AG09309 (cell line): Measurements from ENCODE around the gene CRADD.

ENCODE experiments used
- DNase-seq: peaks from one replicate; pipeline ENCODE4 v3.0.0-alpha.2; 2010; ENCODE audit warnings: low read depth
- H3K4me3 ChIP-seq: 2 replicates; pipeline ENCODE4 v1.5.1; 2011; ENCODE audit warnings: mild to moderate bottlenecking, low read depth, low read length, moderate library complexity; ENCODE audit not compliant: control insufficient read depth
- TF ChIP-seq, protein P1 (sequence below): IDR thresholded peaks from 2 replicates; pipeline ENCODE4 v1.5.1; 2011; ENCODE audit warnings: mild to moderate bottlenecking, low read depth, low read length, inconsistent platforms; ENCODE audit not compliant: insufficient read depth, control insufficient read depth; ENCODE audit errors: missing control alignments

CRADD gene

DNA sequence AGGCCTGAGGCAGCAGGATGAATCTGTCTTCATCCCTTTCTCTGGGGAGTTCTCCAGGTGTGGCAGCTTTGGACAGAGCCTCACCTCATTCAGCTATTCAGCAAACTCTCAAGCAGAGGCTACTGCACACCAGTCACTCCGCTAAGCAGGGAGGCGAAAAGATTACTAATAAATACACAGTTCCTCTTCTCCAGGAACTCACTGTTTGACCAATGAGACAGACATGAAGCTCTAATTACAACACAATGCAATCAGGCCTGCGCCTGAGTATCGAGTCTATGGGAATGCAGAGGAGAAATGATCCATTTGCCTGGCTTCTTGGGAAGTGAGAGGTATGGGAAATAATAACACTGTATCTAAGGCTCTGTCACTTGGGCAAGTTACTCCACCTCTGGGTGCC lies 178.1 kb downstream of the CRADD start:
- H3K4me3 ChIP-seq = no peak overlapping the region
- no peak for DNase-seq
- TF ChIP-seq, protein P1, sequence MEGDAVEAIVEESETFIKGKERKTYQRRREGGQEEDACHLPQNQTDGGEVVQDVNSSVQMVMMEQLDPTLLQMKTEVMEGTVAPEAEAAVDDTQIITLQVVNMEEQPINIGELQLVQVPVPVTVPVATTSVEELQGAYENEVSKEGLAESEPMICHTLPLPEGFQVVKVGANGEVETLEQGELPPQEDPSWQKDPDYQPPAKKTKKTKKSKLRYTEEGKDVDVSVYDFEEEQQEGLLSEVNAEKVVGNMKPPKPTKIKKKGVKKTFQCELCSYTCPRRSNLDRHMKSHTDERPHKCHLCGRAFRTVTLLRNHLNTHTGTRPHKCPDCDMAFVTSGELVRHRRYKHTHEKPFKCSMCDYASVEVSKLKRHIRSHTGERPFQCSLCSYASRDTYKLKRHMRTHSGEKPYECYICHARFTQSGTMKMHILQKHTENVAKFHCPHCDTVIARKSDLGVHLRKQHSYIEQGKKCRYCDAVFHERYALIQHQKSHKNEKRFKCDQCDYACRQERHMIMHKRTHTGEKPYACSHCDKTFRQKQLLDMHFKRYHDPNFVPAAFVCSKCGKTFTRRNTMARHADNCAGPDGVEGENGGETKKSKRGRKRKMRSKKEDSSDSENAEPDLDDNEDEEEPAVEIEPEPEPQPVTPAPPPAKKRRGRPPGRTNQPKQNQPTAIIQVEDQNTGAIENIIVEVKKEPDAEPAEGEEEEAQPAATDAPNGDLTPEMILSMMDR = no peak

DNA sequence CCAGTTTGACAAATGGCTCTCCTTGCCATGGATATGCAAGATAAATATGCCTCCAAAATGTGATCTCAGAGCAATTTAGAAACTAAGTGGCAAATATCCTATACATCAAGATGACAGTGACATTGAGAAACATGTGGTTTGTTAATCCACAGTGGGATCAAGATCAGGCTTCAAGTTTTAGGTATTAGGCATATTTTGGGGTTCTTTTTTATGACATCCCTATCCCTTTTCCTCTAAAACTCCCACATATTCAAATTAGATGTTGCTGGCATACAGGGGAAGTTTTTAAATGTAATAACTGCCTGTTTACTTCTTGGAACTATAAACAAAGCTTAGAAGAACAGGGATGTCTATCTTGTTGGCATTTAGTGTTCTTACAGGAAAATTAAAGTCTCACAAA lies 179.4 kb downstream of the CRADD start:
- H3K4me3 ChIP-seq = no peak overlapping the region
- no peak for DNase-seq
- TF ChIP-seq, protein P1 = no peak

DNA sequence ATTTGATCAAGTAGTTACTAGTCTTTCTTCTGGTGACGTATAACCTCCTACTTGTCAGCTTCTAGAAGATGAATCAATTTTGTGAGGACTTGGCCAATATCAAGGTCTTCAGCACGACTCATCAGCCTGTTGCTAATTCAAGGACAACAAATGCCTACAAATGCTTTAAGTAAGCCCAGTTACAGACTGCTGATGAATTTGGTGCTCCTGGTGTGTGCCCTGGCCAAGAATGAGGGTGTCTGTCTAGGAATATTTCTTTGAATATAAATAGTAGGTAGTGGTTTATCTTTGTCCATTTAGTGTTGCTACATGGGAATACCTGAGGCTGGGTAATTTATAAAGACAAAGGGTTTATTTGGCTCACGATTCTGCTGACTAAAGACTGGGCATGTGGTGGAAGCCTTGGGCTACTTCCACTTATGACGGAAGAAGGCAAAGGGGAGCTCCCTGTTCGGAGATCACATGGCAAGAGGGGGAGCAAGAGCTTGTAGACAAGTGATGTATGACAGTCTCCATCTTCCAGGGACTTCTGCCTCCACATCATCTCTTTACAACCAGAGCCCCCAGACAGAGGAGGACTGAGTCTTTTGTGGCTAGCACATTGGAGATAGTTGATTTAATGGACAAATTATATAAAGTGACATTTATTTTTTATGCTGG lies 180.2 kb downstream of the CRADD start:
- TF ChIP-seq, protein P1 = no peak
- peak; percentile 51 for DNase-seq
- no peak overlapping the region for H3K4me3 ChIP-seq

DNA sequence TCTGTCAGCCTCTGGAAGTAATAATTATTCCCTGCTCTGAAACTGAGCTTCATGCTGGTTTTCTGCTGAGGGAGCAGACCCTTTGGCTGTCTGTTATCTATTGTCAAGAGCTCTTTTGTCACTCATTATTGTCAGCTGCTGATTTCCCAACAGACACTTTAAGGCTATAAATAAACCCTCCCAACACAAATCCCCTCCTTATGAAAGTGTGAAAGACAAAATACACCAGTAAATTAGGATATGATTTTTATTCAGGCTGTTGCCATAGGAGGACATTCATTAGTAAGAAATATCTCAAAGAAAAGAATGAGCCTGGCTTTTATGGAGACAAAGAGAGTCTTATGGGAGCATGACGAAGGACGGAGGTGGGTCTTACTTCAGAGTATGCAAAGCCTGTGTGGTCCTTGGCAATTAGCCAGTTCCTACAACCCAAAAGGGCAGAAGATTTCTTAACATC lies 180.8 kb downstream of the CRADD start:
- DNase-seq = no peak
- TF ChIP-seq, protein P1 = no peak

DNA sequence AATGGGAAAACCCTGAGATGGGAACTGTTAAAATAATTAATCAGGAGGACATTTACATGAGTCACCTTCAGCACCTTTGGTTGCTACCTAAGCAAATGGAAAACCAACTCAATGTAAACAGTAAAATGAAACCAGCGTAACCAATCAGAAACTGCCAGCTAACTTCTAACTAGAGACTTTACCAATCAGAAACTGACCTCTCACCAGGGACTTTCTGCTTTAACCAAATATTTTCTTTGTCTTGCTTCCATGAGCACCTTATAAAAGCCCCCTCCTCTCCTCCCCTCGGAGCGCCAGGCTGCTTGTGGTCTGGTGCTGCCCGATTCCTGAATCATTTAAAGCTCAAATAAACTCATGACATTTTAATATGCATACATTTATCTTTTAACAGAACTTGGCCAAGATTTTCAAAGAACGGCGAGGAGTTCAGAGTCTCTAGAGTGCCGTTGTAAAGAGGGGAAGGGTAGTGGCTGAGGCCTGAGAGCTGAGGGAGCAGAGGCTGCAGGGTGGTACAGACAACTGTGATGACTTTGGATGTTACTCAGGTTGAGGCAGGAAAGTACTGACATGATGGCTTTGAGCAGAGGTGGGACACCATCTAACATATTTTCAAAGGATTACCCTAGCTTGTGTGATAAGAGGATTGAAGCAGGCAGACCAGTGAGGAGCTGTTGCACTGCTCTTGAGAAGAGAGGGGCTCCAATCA lies 183.6 kb downstream of the CRADD start:
- TF ChIP-seq, protein P1 = no peak
- H3K4me3 ChIP-seq = no peak overlapping the region
- no peak for DNase-seq

More for the DNA sequence above, 180.8 kb downstream of the CRADD start:
- H3K4me3 ChIP-seq = no peak overlapping the region

DNA sequence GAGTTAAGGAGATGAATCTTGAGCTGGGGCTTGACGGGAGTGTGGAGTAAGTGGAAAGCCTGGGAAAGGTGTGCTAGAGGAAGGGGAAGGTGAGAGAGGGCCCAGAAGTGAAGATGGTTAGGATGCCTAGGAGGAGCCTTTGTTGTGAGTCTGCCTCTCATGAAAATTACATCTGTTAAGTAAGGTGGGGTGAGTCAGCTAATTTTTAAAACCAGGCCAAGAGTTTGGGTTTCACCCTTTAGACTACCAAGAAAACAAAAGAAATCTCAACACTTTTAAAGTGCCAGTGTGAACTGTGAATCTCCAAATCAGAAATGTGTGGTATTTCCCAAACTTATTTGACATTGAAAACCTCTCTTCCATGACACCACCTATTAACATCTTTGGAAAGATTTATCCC lies 185.2 kb downstream of the CRADD start:
- TF ChIP-seq, protein P1 = no peak
- no peak for DNase-seq
- H3K4me3 ChIP-seq = no peak overlapping the region
